GM12878 (cell line): ENCODE measurements around the gene AGAP1. TPM values are rescaled to one million over a fixed set of nuclear protein-coding genes. Genes with fewer than 3 reads are reported as not detected.

ENCODE experiments used
- ATAC-seq: fragments of 200-7000 bp; cut with Tn5 transposase; 3 replicates; pipeline ENCODE4 v1.9.1; 2020; ENCODE audit warnings: mild to moderate bottlenecking, moderate library complexity
- BruUV-seq: library from RNA; stranded (reverse); fragments of 400-500 nt; replicated peaks from 2 replicates; lab custom pipeline; 2021; lab: Mats Ljungman, UMichigan
- CTCF ChIA-PET: fragments of 300-600 bp; sonication (Branson Sonifier 250); formaldehyde crosslinking; extraction: SDS; loops from one replicate; lab custom pipeline; 2021; ENCODE audit warnings: inconsistent platforms; lab: Yijun Ruan, JAX
- POLR2A ChIA-PET: fragments of 350-600 bp; formaldehyde crosslinking; extraction: SDS; loops from one replicate; lab custom pipeline; 2021; ENCODE audit warnings: inconsistent platforms; lab: Charles Lee
- RAD21 ChIA-PET: fragments of 300-600 bp; sonication (Branson Sonifier 250); formaldehyde crosslinking; loops from one replicate; lab custom pipeline; 2023; ENCODE audit warnings: antibody characterized with exemption; ENCODE audit not compliant: unreplicated experiment; lab: Charles Lee
- SMC1A ChIA-PET: fragments of 300-600 bp; sonication (Branson Sonifier 250); formaldehyde crosslinking; loops from one replicate; lab custom pipeline; 2023; ENCODE audit not compliant: unreplicated experiment, uncharacterized antibody; lab: Charles Lee
- DNase-seq: peaks from one replicate; pipeline ENCODE4 v3.0.0-alpha.2; 2011; ENCODE audit warnings: low read depth, low spot score
- FAIRE-seq: peaks from 3 replicates; lab custom pipeline; 2011; peaks lifted over from hg19 to GRCh38; lab: Jason Lieb, UNC
- H2AFZ ChIP-seq: 2 replicates; pipeline ENCODE4 v1.6.0; 2011; ENCODE audit warnings: low read depth, low read length, control low read depth; ENCODE audit not compliant: control insufficient read depth
- H3K27ac ChIP-seq: 2 replicates; pipeline ENCODE4 v1.5.1; 2011; ENCODE audit warnings: control low read depth; ENCODE audit not compliant: control insufficient read depth, insufficient read depth
- H3K27me3 ChIP-seq, 2 experiments: replicated peaks in 1 of 2; 2 replicates each; pipeline versions ENCODE4 v1.6.0 to v1.6.1; 2011; ENCODE audit warnings: low read length in 1 of 2; ENCODE audit not compliant: control insufficient read depth in 2 of 2, insufficient read depth in 2 of 2
- H3K36me3 ChIP-seq, 2 experiments: 2 replicates each; pipeline ENCODE4 v1.5.1; 2011; ENCODE audit warnings: low read length in 1 of 2; ENCODE audit not compliant: control insufficient read depth in 2 of 2, insufficient read depth in 2 of 2
- H3K4me1 ChIP-seq: 2 replicates; pipeline ENCODE4 v1.6.1; 2011; ENCODE audit warnings: mild to moderate bottlenecking, low read length, moderate library complexity, mixed read lengths; ENCODE audit not compliant: control insufficient read depth, insufficient read depth
- H3K4me2 ChIP-seq: 2 replicates; pipeline ENCODE4 v1.6.0; 2011; ENCODE audit warnings: control low read depth; ENCODE audit not compliant: control insufficient read depth, insufficient read depth
- H3K4me3 ChIP-seq: fragments of 200-600 bp; sonication (generic); 2 replicates; pipeline ENCODE4 v1.5.1; 2016
- H3K79me2 ChIP-seq: 2 replicates; pipeline ENCODE4 v1.6.0; 2011; ENCODE audit warnings: low read length; ENCODE audit not compliant: control insufficient read depth, insufficient read depth
- H3K9ac ChIP-seq: 2 replicates; pipeline ENCODE4 v1.8.0; 2011; ENCODE audit warnings: low read length, control low read depth, mixed read lengths; ENCODE audit not compliant: control insufficient read depth, insufficient read depth
- H3K9me3 ChIP-seq: replicated peaks from 3 replicates; pipeline ENCODE4 v1.5.1; 2011; ENCODE audit warnings: mild to moderate bottlenecking, low read length; ENCODE audit not compliant: control insufficient read depth, insufficient read depth
- H4K20me1 ChIP-seq: 2 replicates; pipeline ENCODE4 v1.6.0; 2011; ENCODE audit not compliant: control insufficient read depth, insufficient read depth
- ASH2L ChIP-seq: fragments of 300-600, 200-600 bp; sonication (generic); IDR thresholded peaks from 2 replicates; pipeline ENCODE4 v1.6.1; 2017; ENCODE audit warnings: low read depth, mild to moderate bottlenecking, borderline replicate concordance
- BCLAF1 ChIP-seq: fragments of 450-650 bp; IDR thresholded peaks from 2 replicates; pipeline ENCODE4 v1.6.1; 2017; ENCODE audit warnings: antibody characterized with exemption, mild to moderate bottlenecking, moderate library complexity
- CREB1 ChIP-seq: IDR thresholded peaks from 2 replicates; pipeline ENCODE4 v1.6.1; 2012; ENCODE audit warnings: low read depth, mild to moderate bottlenecking, inconsistent platforms
- ELK1 ChIP-seq: IDR thresholded peaks from 2 replicates; pipeline ENCODE4 v1.6.1; 2012; ENCODE audit warnings: low read depth, low read length, improper control_type of control experiment
- EZH2 ChIP-seq: IDR thresholded peaks from 2 replicates; pipeline ENCODE4 v1.6.1; 2012; ENCODE audit warnings: low read depth, mild to moderate bottlenecking, control low read depth, inconsistent platforms, low read length, borderline replicate concordance; ENCODE audit not compliant: control insufficient read depth
- HDGF ChIP-seq: fragments of 450-650 bp; IDR thresholded peaks from 2 replicates; pipeline ENCODE4 v1.6.1; 2016; ENCODE audit warnings: antibody characterized with exemption
- NR2C1 ChIP-seq: fragments of 450-650 bp; IDR thresholded peaks from 2 replicates; pipeline ENCODE4 v1.6.1; 2017; ENCODE audit warnings: antibody characterized with exemption, mild to moderate bottlenecking, moderate library complexity
- PML ChIP-seq: IDR thresholded peaks from 2 replicates; pipeline ENCODE4 v1.6.1; 2012; ENCODE audit warnings: low read length, inconsistent platforms
- SRF ChIP-seq, 2 experiments: IDR thresholded peaks; 2 replicates each; pipeline ENCODE4 v1.6.1; 2011; ENCODE audit warnings: low read depth in 2 of 2, low read length in 2 of 2, mild to moderate bottlenecking in 1 of 2, moderate library complexity in 1 of 2
- USF1 ChIP-seq: IDR thresholded peaks from 2 replicates; pipeline ENCODE4 v1.6.1; 2011; ENCODE audit warnings: borderline replicate concordance, low read depth, mild to moderate bottlenecking, moderate library complexity, mixed read lengths, low read length; ENCODE audit not compliant: insufficient read depth; ENCODE audit errors: extremely low read length
- ZNF207 ChIP-seq: fragments of 450-650 bp; IDR thresholded peaks from 2 replicates; pipeline ENCODE4 v1.6.1; 2014; ENCODE audit warnings: antibody characterized with exemption, mild to moderate bottlenecking, borderline replicate concordance
- ZNF622 ChIP-seq: fragments of 450-650 bp; IDR thresholded peaks from 2 replicates; pipeline ENCODE4 v1.6.1; 2017; ENCODE audit warnings: mild to moderate bottlenecking, inconsistent platforms
- WGBS: methylation state at CpG from one replicate; pipeline ENCODE4 v1.1.6; 2016; ENCODE audit warnings: low lambda C conversion rate; ENCODE audit not compliant: insufficient replicate concordance, insufficient coverage; ENCODE audit errors: missing lambda C conversion rate; 5-methylcytosine and 5-hydroxymethylcytosine counted together
- in situ Hi-C: fragments of 300-500 bp; cut with MboI; formaldehyde crosslinking; loops from 9 replicates; pipeline ENCODE4 v1.14.3; 2018; ENCODE audit warnings: mixed read lengths
- intact Hi-C: fragments of 100-400 bp; cut with micrococcal nuclease; formaldehyde crosslinking; loops from one replicate; pipeline ENCODE4 v1.14.2; 2022; ENCODE audit not compliant: unreplicated experiment
- polyA plus RNA-seq, 11 experiments: library from polyadenylated mRNA; depleted of rRNA in 4 of 11; unstranded in 6 of 11; stranded (reverse) in 5 of 11; fragments of >200 nt; fragmentation: Nextera tagmentation in 4 of 11; fragmentation: Illumina TruSeq in 1 of 11; extraction: Ambion mirVana in 4 of 11; extraction: Trizol in 1 of 11; gene quantifications; 1 replicate in 1 of 11; 2 replicates in 10 of 11; pipeline versions ENCODE4 v1.2.1 to v1.2.3, GENCODE V29; 2011 to 2016; ENCODE audit warnings: inconsistent platforms in 2 of 11, missing spikeins in 2 of 11, low read depth in 1 of 11
- total RNA-seq, 4 experiments: library from RNA; depleted of rRNA in 3 of 4; stranded (reverse); fragments of >200 nt in 3 of 4; fragmentation: Illumina TruSeq in 1 of 4; extraction: Trizol in 1 of 4; gene quantifications; 2 replicates each; pipeline versions ENCODE4 v1.2.1 to v1.2.3, GENCODE V29; 2013 to 2021

The AGAP1 gene
- total and polyA plus RNA-seq, 10 of the 15 experiments (the other 5 are each of a cell fraction or from before 2014, with no cell fraction given) = 0.05 to 0.15 (median 0.06) TPM; not detected in 7

- no peak overlapping the region for H3K4me3 ChIP-seq
- ATAC-seq = no peak
- no peak overlapping the region for H3K9ac ChIP-seq
- intact Hi-C loops = no loop called here
- no peaks in the 10 kb centered on the region for H3K27me3 ChIP-seq
- DNase-seq = no peak
- H3K4me1 ChIP-seq = no peaks in the 10 kb centered on the region
- BruUV-seq = no TSS peak
- no peak for TF ChIP-seq PML
- no peak for TF ChIP-seq EZH2
- ChIA-PET SMC1A (interaction anchor here (0.6 to 1.1 kb wide), 2 partner anchors 22 to 58 kb away, joined by 3 read pairs; no protein-coding TSS in a partner anchor), RAD21 (no interaction called here), CTCF (no interaction called here), POLR2A (no interaction called here)
- WGBS = 45% methylated on average over 23 of the region's 23 CpGs
- H3K27ac ChIP-seq = no peak overlapping the region
- in situ Hi-C loops = no loop called here
- no peaks in the 10 kb centered on the region for H4K20me1 ChIP-seq
- H3K36me3 ChIP-seq = no peaks in the 10 kb centered on the region
- no peak for FAIRE-seq
- no peaks in the 10 kb centered on the region for H3K9me3 ChIP-seq
- no peak overlapping the region for H3K4me2 ChIP-seq
- H3K79me2 ChIP-seq = no peaks in the 10 kb centered on the region
- H2AFZ ChIP-seq = no peak overlapping the region
Observed at GRCh38 chr2:235958221-235958930, 464.5 kb downstream of the AGAP1 start.

GRCh38 chr2:235958931-235959410 lies 465.1 kb downstream of the AGAP1 start:
- no peak for FAIRE-seq
- Histone ChIP-seq H4K20me1 (no peaks in the 10 kb centered on the region), H3K4me2 (no peak overlapping the region), H3K9ac (no peak overlapping the region), H3K4me1 (no peaks in the 10 kb centered on the region), H3K27ac (no peak overlapping the region), H3K36me3 (no peaks in the 10 kb centered on the region), H3K9me3 (no peaks in the 10 kb centered on the region), H2AFZ (no peak overlapping the region), H3K4me3 (no peak overlapping the region), H3K27me3 (no peaks in the 10 kb centered on the region), H3K79me2 (no peaks in the 10 kb centered on the region)
- ChIA-PET SMC1A (interaction anchor here (0.6 to 1.1 kb wide), 2 partner anchors 22 to 57 kb away, joined by 3 read pairs; no protein-coding TSS in a partner anchor), POLR2A (no interaction called here), RAD21 (no interaction called here), CTCF (no interaction called here)
- 63% methylated on average over 29 of the region's 29 CpGs for WGBS
- no peak for DNase-seq
- BruUV-seq = no TSS peak
- no peak for ATAC-seq
- intact Hi-C loops = no loop called here
- in situ Hi-C loops = no loop called here
- no peak for TF ChIP-seq ELK1
- no peak for TF ChIP-seq ZNF622
- TF ChIP-seq ASH2L = no peak
- TF ChIP-seq HDGF = no peak
- TF ChIP-seq USF1 = no peak
- no peak for TF ChIP-seq NR2C1
- TF ChIP-seq BCLAF1 = no peak
- no peak for TF ChIP-seq CREB1
- no peak for TF ChIP-seq SRF (IDR thresholded peaks at IDR 0.05; ENCODE audit: low read depth in 2 of 2, low read length in 2 of 2)
- TF ChIP-seq ZNF207 = no peak
